ENCODE results near the gene GLIS1. TPM values are rescaled to one million over a fixed set of nuclear protein-coding genes. Genes with fewer than 3 reads are reported as not detected.
A peak's percentile ranks its signal among the peaks of the same experiment; 100 is the strongest.

The GLIS1 gene
- total and polyA plus RNA-seq, 11 donors = 0.06 to 0.35 (median 0.13) TPM; not detected in 6

GRCh38 chr1:53685272-53686051 is 53.5 kb downstream of the GLIS1 start:
- ATAC-seq = peak in 2 of 4 donors; percentile 22 to 29
- no peak for DNase-seq
- TF ChIP-seq CTCF (IDR thresholded peaks at IDR 0.05) = no peak
- no peak for TF ChIP-seq POLR2A (IDR thresholded peaks at IDR 0.05)
- Histone ChIP-seq H3K4me3 (peak overlapping the region in 2 of 12 donors; percentile 12 to 13), H3K4me1 (peaks cover 0 to 22% (median 0%) of the 10 kb centered on the region in 12 donors), H3K9me3 (no peaks in the 10 kb centered on the region), H3K36me3 (no peaks in the 10 kb centered on the region), H3K27me3 (peaks cover 5 to 98% (median 20%) of the 10 kb centered on the region in 9 donors), H3K27ac (no peak overlapping the region)
- 20 to 28% (median 21%) methylated on average over 28 of the region's 28 CpGs for WGBS, 4 donors
- intact Hi-C loops (cut with DNase I) = loop anchor here in 3 of 10 donors (10.0 kb wide), 1 partner anchor 201 kb away; no protein-coding TSS in a partner anchor

DNA sequence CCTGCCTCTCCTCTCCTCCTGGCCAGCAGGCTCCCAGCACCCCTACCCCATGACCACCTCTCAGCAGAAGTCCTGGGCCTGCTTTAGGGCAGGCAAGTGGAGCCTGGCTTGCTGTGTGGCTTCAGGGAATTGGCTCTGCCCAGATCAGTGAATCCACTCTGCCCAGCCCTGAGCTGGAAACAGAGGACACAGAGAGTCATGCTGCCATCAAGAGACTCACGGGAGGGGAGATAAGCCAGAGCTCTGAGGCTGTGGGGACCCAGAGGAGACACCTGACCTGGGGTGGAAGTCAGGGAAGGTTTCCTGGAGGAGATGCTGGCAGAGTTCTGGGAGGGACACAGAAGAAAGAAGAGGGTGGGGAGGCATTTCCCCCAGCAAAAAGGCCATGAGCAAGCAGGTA is 54.2 kb downstream of the GLIS1 start:
- DNase-seq (no peak), ATAC-seq (no peak)
- 30 to 57% (median 41%) methylated on average over 1 of the region's 1 CpG for WGBS, 4 donors
- Histone ChIP-seq H3K4me1 (peaks cover 0 to 22% (median 0%) of the 10 kb centered on the region in 12 donors), H3K27ac (no peak overlapping the region), H3K9me3 (no peaks in the 10 kb centered on the region), H3K27me3 (peaks cover 5 to 96% (median 20%) of the 10 kb centered on the region in 9 donors), H3K4me3 (no peak overlapping the region), H3K36me3 (no peaks in the 10 kb centered on the region)
- intact Hi-C loops (cut with DNase I) = loop anchor here in 8 of 10 donors (5.0 to 10.0 kb wide), 3 partner anchors 197 to 202 kb away; no protein-coding TSS in a partner anchor
- TF ChIP-seq CTCF (IDR thresholded peaks at IDR 0.05) = no peak
- no peak for TF ChIP-seq POLR2A (IDR thresholded peaks at IDR 0.05)

DNA sequence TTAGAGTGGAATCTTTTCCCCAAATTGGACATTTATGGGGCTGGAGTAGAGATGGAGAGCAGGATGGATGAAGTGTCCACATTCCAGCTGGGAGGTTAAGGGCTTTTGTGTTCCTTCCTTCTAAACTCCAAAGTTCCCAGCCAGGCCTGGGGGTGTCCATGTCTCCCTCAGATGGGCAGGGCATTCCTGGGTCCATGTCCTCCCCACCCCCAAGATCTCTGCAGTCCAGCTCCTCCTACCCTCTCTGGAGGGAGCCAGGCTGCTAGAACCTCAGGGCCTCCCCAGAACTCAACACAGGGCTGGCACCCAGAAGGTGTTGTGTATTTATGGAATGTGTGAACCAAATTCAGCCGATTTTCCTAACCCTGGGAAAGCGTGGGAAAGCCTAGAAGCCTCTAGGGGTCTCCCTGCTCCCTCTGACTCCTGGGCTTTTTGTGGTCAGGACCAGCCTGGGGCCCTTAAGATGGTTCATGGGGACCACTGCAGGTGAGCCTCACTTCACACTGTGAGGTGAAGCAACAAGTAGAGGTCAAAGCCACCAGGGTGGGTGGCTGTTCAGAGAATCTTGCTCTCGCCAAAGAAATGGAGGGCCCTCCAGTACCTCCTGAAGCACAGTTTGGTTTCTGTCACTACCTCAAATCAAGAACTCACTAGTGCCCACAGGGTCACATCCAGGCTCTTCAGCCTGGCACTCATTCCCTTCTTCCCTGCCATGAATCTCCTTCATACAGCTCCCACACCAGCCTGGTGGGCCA is 54.8 kb downstream of the GLIS1 start:
- no peak for ATAC-seq
- intact Hi-C loops (cut with DNase I) = loop anchor here in 8 of 10 donors (5.0 to 10.0 kb wide), 3 partner anchors 197 to 202 kb away; no protein-coding TSS in a partner anchor

More for the DNA sequence above, 54.8 kb downstream of the GLIS1 start:
- Histone ChIP-seq H3K27me3 (peaks cover 5 to 96% (median 20%) of the 10 kb centered on the region in 9 donors), H3K27ac (no peak overlapping the region), H3K4me3 (no peak overlapping the region), H3K9me3 (no peaks in the 10 kb centered on the region), H3K36me3 (no peaks in the 10 kb centered on the region), H3K4me1 (peaks cover 0 to 22% (median 0%) of the 10 kb centered on the region in 12 donors)
- TF ChIP-seq CTCF (IDR thresholded peaks at IDR 0.05) (no peak), POLR2A (IDR thresholded peaks at IDR 0.05) (no peak)
- WGBS, 4 donors = 69 to 85% (median 75%) methylated on average over 3 of the region's 3 CpGs
- no peak for DNase-seq

Measured in heart left ventricle (tissue), 16 donors.